Measurements from ENCODE around the gene FMN2.

The FMN2 gene

DNA sequence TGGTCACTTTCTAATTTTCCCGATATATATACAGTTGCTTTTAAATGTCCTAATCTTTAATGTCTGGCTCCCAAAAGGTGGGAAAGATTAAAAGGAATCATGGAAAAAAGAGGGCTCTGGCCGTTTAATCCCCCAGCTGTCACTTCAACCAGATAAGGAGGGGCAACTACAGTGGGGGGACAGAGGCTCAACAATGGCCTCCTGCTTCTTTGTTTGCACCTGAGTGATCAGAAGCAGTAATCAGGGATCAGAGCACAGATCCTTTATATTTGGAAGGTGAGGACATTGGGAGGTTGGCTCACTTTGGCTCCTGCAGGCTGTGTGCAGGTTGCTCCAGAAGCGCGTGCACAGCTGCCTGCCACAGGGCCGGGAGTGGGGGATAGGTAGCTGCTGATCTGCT is 212.8 kb downstream of the FMN2 start:
- H2BK120ac ChIP-seq (ENCODE audit: insufficient read depth, low read length, poor library complexity) = no peak overlapping the region
- H2AFZ ChIP-seq (ENCODE audit: insufficient read depth, low read length, poor library complexity) = no peak overlapping the region
- no peaks in the 10 kb centered on the region for H3K79me2 ChIP-seq (ENCODE audit: control insufficient read depth, insufficient read depth, low read length, poor library complexity)
- no CpG with 5 or more reads among the region's 5 CpGs for WGBS (ENCODE audit: extremely low coverage, insufficient coverage, insufficient read length)
- H2AK5ac ChIP-seq (ENCODE audit: low read length) = no peak overlapping the region
- H3K4ac ChIP-seq (ENCODE audit: low read depth, low read length) = no peak overlapping the region
- no peak overlapping the region for H4K91ac ChIP-seq (ENCODE audit: low read depth, low read length)
- H3K4me2 ChIP-seq (ENCODE audit: low read length) = no peak overlapping the region
- no peaks in the 10 kb centered on the region for H3K27me3 ChIP-seq (ENCODE audit: insufficient read depth, low read length)
- no peak overlapping the region for H2BK12ac ChIP-seq (ENCODE audit: low read length)
- H3K79me1 ChIP-seq (ENCODE audit: low read length) = no peaks in the 10 kb centered on the region
- H3K14ac ChIP-seq (ENCODE audit: low read length) = no peak overlapping the region
- no peaks in the 10 kb centered on the region for H3K9me3 ChIP-seq (ENCODE audit: insufficient read depth, low read depth, low read length)
- no peak overlapping the region for H3K27ac ChIP-seq (ENCODE audit: low read depth, low read length)
- no peak overlapping the region for H4K8ac ChIP-seq (ENCODE audit: low read depth, low read length)
- H3K18ac ChIP-seq (ENCODE audit: low read length) = no peak overlapping the region
- DNase-seq = no peak
- H4K12ac ChIP-seq (ENCODE audit: low read depth, low read length) = no peak overlapping the region
- no peak overlapping the region for H3K23ac ChIP-seq (ENCODE audit: low read length)
- no peaks in the 10 kb centered on the region for H3K4me1 ChIP-seq (ENCODE audit: control insufficient read depth in 1 of 2, insufficient read depth in 2 of 2, low read length in 2 of 2)
- H3K36me3 ChIP-seq (ENCODE audit: control insufficient read depth in 1 of 2, insufficient read depth in 2 of 2, low read length in 2 of 2) = no peaks in the 10 kb centered on the region
- no peak overlapping the region for H3K4me3 ChIP-seq (ENCODE audit: low read depth, low read length)
- H2BK5ac ChIP-seq (ENCODE audit: low read depth, low read length, poor library complexity) = no peak overlapping the region
- H3K9ac ChIP-seq (ENCODE audit: low read length) = peak overlapping the region; percentile 33

DNA sequence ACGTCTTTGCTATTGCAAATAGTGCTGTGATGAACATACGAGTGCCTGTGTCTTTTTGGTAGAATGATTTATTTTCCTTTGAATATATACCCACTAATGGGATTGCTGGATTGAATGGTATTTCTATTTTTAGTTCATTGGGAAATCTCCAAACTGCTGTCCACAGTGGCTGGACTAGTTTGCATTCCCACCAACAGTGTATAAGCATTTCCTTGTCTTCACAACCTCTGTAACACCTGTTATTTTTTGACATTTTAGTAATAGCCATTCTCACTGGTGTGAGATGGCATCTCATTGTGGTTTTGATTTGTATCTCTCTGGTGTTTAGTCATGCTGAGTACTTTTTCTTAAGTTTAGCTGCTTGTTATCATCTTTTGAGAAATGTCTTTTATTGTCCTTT is 215.0 kb downstream of the FMN2 start:
- H3K4ac ChIP-seq (ENCODE audit: low read depth, low read length) = no peak overlapping the region
- no peaks in the 10 kb centered on the region for H3K79me1 ChIP-seq (ENCODE audit: low read length)
- no peaks in the 10 kb centered on the region for H3K79me2 ChIP-seq (ENCODE audit: control insufficient read depth, insufficient read depth, low read length, poor library complexity)
- WGBS (ENCODE audit: extremely low coverage, insufficient coverage, insufficient read length) = no CpG with 5 or more reads among the region's 2 CpGs
- no peak overlapping the region for H3K9ac ChIP-seq (ENCODE audit: low read length)
- no peak overlapping the region for H2AFZ ChIP-seq (ENCODE audit: insufficient read depth, low read length, poor library complexity)
- H4K8ac ChIP-seq (ENCODE audit: low read depth, low read length) = no peak overlapping the region
- no peaks in the 10 kb centered on the region for H3K36me3 ChIP-seq (ENCODE audit: control insufficient read depth in 1 of 2, insufficient read depth in 2 of 2, low read length in 2 of 2)
- H3K23ac ChIP-seq (ENCODE audit: low read length) = no peak overlapping the region
- H2BK120ac ChIP-seq (ENCODE audit: insufficient read depth, low read length, poor library complexity) = no peak overlapping the region
- no peaks in the 10 kb centered on the region for H3K9me3 ChIP-seq (ENCODE audit: insufficient read depth, low read depth, low read length)
- no peak overlapping the region for H2BK12ac ChIP-seq (ENCODE audit: low read length)
- no peaks in the 10 kb centered on the region for H3K27me3 ChIP-seq (ENCODE audit: insufficient read depth, low read length)
- H3K18ac ChIP-seq (ENCODE audit: low read length) = no peak overlapping the region
- peak in 1 of 2 donors; percentile 56 for DNase-seq
- no peaks in the 10 kb centered on the region for H3K4me1 ChIP-seq (ENCODE audit: control insufficient read depth in 1 of 2, insufficient read depth in 2 of 2, low read length in 2 of 2)
- H4K91ac ChIP-seq (ENCODE audit: low read depth, low read length) = no peak overlapping the region
- no peak overlapping the region for H3K27ac ChIP-seq (ENCODE audit: low read depth, low read length)
- H2BK5ac ChIP-seq (ENCODE audit: low read depth, low read length, poor library complexity) = no peak overlapping the region
- H3K14ac ChIP-seq (ENCODE audit: low read length) = no peak overlapping the region
- H3K4me2 ChIP-seq (ENCODE audit: low read length) = no peak overlapping the region
- H4K12ac ChIP-seq (ENCODE audit: low read depth, low read length) = no peak overlapping the region
- H2AK5ac ChIP-seq (ENCODE audit: low read length) = no peak overlapping the region
- H3K4me3 ChIP-seq (ENCODE audit: low read depth, low read length) = no peak overlapping the region

DNA sequence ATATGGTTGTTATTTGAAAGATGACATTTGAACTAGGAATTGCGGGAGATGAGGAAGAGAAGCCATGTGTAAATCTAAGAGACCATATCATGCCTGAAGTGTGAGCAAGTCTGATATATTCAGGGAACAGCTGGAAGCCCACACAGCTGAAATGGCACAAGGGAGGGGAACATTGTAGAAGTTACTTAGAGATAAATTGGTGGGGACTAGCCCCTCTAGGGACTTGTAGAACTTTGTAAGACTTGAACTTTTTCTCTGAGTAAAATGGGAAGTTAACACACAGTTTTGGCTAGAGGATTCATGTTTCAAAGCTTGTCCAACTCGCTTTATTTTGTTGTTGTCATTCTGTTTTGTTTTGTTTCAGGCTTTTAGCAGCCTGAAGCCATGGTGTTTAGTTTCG is 216.4 kb downstream of the FMN2 start:
- Histone ChIP-seq H3K9ac (ENCODE audit: low read length) (no peak overlapping the region), H3K9me3 (ENCODE audit: insufficient read depth, low read depth, low read length) (no peaks in the 10 kb centered on the region), H2AK5ac (ENCODE audit: low read length) (no peak overlapping the region)

DNA sequence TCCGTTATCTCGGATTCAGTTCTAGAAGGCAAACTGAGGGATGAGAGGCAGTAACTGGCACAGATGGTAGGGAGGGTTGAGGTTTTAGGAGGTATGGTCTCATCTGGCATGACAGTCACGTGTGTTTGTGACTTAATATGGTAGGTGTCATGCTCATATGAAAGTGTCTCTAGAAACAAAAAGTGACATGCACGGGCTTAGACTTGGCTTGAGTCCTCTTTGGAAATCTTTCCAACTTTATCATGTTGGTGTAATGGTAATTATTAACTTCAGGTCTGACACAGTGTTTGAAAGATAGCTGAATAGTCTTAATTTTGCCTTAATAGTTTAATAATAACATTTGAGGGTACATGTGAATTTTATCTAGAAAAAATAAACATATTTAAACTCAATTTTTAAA is 218.1 kb downstream of the FMN2 start:
- no peak overlapping the region for H2AK5ac ChIP-seq (ENCODE audit: low read length)
- no peak overlapping the region for H2AFZ ChIP-seq (ENCODE audit: insufficient read depth, low read length, poor library complexity)
- no peaks in the 10 kb centered on the region for H3K79me1 ChIP-seq (ENCODE audit: low read length)
- no CpG with 5 or more reads among the region's 4 CpGs for WGBS (ENCODE audit: extremely low coverage, insufficient coverage, insufficient read length)
- H3K23ac ChIP-seq (ENCODE audit: low read length) = no peak overlapping the region
- no peaks in the 10 kb centered on the region for H3K9me3 ChIP-seq (ENCODE audit: insufficient read depth, low read depth, low read length)
- H3K4me3 ChIP-seq (ENCODE audit: low read depth, low read length) = no peak overlapping the region
- H4K12ac ChIP-seq (ENCODE audit: low read depth, low read length) = no peak overlapping the region
- no peak overlapping the region for H2BK5ac ChIP-seq (ENCODE audit: low read depth, low read length, poor library complexity)
- no peak overlapping the region for H3K4me2 ChIP-seq (ENCODE audit: low read length)
- H3K4ac ChIP-seq (ENCODE audit: low read depth, low read length) = no peak overlapping the region
- H2BK120ac ChIP-seq (ENCODE audit: insufficient read depth, low read length, poor library complexity) = no peak overlapping the region
- H3K79me2 ChIP-seq (ENCODE audit: control insufficient read depth, insufficient read depth, low read length, poor library complexity) = no peaks in the 10 kb centered on the region
- no peaks in the 10 kb centered on the region for H3K4me1 ChIP-seq (ENCODE audit: control insufficient read depth in 1 of 2, insufficient read depth in 2 of 2, low read length in 2 of 2)
- no peak overlapping the region for H3K14ac ChIP-seq (ENCODE audit: low read length)
- no peaks in the 10 kb centered on the region for H3K27me3 ChIP-seq (ENCODE audit: insufficient read depth, low read length)
- no peak overlapping the region for H4K8ac ChIP-seq (ENCODE audit: low read depth, low read length)
- H3K9ac ChIP-seq (ENCODE audit: low read length) = no peak overlapping the region
- no peak overlapping the region for H2BK12ac ChIP-seq (ENCODE audit: low read length)
- no peak for DNase-seq
- no peak overlapping the region for H3K18ac ChIP-seq (ENCODE audit: low read length)
- H3K36me3 ChIP-seq (ENCODE audit: control insufficient read depth in 1 of 2, insufficient read depth in 2 of 2, low read length in 2 of 2) = no peaks in the 10 kb centered on the region
- no peak overlapping the region for H3K27ac ChIP-seq (ENCODE audit: low read depth, low read length)
- H4K91ac ChIP-seq (ENCODE audit: low read depth, low read length) = no peak overlapping the region

More for the DNA sequence above, 216.4 kb downstream of the FMN2 start:
- Histone ChIP-seq H3K79me2 (ENCODE audit: control insufficient read depth, insufficient read depth, low read length, poor library complexity) (no peaks in the 10 kb centered on the region), H3K79me1 (ENCODE audit: low read length) (no peaks in the 10 kb centered on the region), H3K23ac (ENCODE audit: low read length) (no peak overlapping the region), H3K18ac (ENCODE audit: low read length) (no peak overlapping the region), H2BK120ac (ENCODE audit: insufficient read depth, low read length, poor library complexity) (no peak overlapping the region), H4K8ac (ENCODE audit: low read depth, low read length) (no peak overlapping the region), H2BK5ac (ENCODE audit: low read depth, low read length, poor library complexity) (no peak overlapping the region), H3K4ac (ENCODE audit: low read depth, low read length) (no peak overlapping the region), H3K27ac (ENCODE audit: low read depth, low read length) (no peak overlapping the region), H3K27me3 (ENCODE audit: insufficient read depth, low read length) (no peaks in the 10 kb centered on the region), H4K91ac (ENCODE audit: low read depth, low read length) (no peak overlapping the region), H3K4me2 (ENCODE audit: low read length) (no peak overlapping the region), H3K36me3 (ENCODE audit: control insufficient read depth in 1 of 2, insufficient read depth in 2 of 2, low read length in 2 of 2) (no peaks in the 10 kb centered on the region), H3K4me1 (ENCODE audit: control insufficient read depth in 1 of 2, insufficient read depth in 2 of 2, low read length in 2 of 2) (no peaks in the 10 kb centered on the region), H3K4me3 (ENCODE audit: low read depth, low read length) (no peak overlapping the region), H3K14ac (ENCODE audit: low read length) (no peak overlapping the region), H2AFZ (ENCODE audit: insufficient read depth, low read length, poor library complexity) (no peak overlapping the region), H2BK12ac (ENCODE audit: low read length) (no peak overlapping the region), H4K12ac (ENCODE audit: low read depth, low read length) (no peak overlapping the region)
- DNase-seq = no peak
- no CpG with 5 or more reads among the region's 3 CpGs for WGBS (ENCODE audit: extremely low coverage, insufficient coverage, insufficient read length)

Data from trophoblast cell (in vitro differentiated cells and primary cell).